Neural cell (in vitro differentiated cells): Measurements from ENCODE around the gene KLHL21.
"Not testable (repeated sequence)": the region's sequence is repeated elsewhere in the genome, so short reads cannot be mapped to it uniquely, and the experiment has no call there.

Experiments used
- CTCF ChIP-seq: fragments of 450-650 bp; IDR thresholded peaks from 2 replicates; pipeline ENCODE4 v1.5.1; 2014; ENCODE audit warnings: antibody characterized with exemption, mild to moderate bottlenecking, moderate library complexity; ENCODE audit not compliant: poor library complexity, severe bottlenecking
- EP300 ChIP-seq: fragments of 450-650 bp; conservative IDR thresholded peaks from 2 replicates; pipeline ENCODE4 v1.6.1; 2014; ENCODE audit warnings: antibody characterized with exemption, mild to moderate bottlenecking, moderate library complexity; ENCODE audit not compliant: poor library complexity, severe bottlenecking
- MXI1 ChIP-seq: fragments of 450-650 bp; conservative IDR thresholded peaks from 2 replicates; pipeline ENCODE4 v1.6.1; 2014; ENCODE audit warnings: antibody characterized with exemption, mild to moderate bottlenecking; ENCODE audit not compliant: poor library complexity, severe bottlenecking
- POLR2AphosphoS5 ChIP-seq: IDR thresholded peaks from 2 replicates; pipeline ENCODE4 v1.6.1; 2012
- RAD21 ChIP-seq: fragments of 450-650 bp; conservative IDR thresholded peaks from 2 replicates; pipeline ENCODE4 v1.6.1; 2014; ENCODE audit warnings: antibody characterized with exemption, mild to moderate bottlenecking, moderate library complexity
- SMC3 ChIP-seq: fragments of 450-650 bp; conservative IDR thresholded peaks from 2 replicates; pipeline ENCODE4 v1.6.1; 2014; ENCODE audit warnings: antibody characterized with exemption, mild to moderate bottlenecking, moderate library complexity; ENCODE audit not compliant: poor library complexity
- TF ChIP-seq, protein P1 (sequence below): IDR thresholded peaks from 2 replicates; pipeline ENCODE4 v1.6.1; 2012; ENCODE audit warnings: borderline replicate concordance

- TF ChIP-seq CTCF, RAD21, POLR2AphosphoS5, MXI1, EP300, SMC3: not testable (repeated sequence)
- TF ChIP-seq, protein P1, sequence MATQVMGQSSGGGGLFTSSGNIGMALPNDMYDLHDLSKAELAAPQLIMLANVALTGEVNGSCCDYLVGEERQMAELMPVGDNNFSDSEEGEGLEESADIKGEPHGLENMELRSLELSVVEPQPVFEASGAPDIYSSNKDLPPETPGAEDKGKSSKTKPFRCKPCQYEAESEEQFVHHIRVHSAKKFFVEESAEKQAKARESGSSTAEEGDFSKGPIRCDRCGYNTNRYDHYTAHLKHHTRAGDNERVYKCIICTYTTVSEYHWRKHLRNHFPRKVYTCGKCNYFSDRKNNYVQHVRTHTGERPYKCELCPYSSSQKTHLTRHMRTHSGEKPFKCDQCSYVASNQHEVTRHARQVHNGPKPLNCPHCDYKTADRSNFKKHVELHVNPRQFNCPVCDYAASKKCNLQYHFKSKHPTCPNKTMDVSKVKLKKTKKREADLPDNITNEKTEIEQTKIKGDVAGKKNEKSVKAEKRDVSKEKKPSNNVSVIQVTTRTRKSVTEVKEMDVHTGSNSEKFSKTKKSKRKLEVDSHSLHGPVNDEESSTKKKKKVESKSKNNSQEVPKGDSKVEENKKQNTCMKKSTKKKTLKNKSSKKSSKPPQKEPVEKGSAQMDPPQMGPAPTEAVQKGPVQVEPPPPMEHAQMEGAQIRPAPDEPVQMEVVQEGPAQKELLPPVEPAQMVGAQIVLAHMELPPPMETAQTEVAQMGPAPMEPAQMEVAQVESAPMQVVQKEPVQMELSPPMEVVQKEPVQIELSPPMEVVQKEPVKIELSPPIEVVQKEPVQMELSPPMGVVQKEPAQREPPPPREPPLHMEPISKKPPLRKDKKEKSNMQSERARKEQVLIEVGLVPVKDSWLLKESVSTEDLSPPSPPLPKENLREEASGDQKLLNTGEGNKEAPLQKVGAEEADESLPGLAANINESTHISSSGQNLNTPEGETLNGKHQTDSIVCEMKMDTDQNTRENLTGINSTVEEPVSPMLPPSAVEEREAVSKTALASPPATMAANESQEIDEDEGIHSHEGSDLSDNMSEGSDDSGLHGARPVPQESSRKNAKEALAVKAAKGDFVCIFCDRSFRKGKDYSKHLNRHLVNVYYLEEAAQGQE, result not testable (repeated sequence)
These were observed 34.1 kb upstream of the KLHL21 start for GRCh38 chr1:6636778-6637177.
